Esophagus (tissue), 2 donors: Measurements from ENCODE around the gene L3MBTL1. TPM values are rescaled to one million over a fixed set of nuclear protein-coding genes. Genes with fewer than 3 reads are reported as not detected.

Experiments used
- polyA plus RNA-seq, 2 donors: library from polyadenylated mRNA; stranded (reverse); fragments of 200-250 nt; gene quantifications; one replicate each; pipeline ENCODE4 v1.2.3, GENCODE V29; 2013
- donor health status: healthy with polysubstance abuse.
- donor health status: Bipolar disorder and iron deficiency.

Gene L3MBTL1
- polyA plus RNA-seq, 2 donors: 2.8 to 10.3 TPM

Other genes starting within 250 kb of the L3MBTL1 start
- gene SRSF6, start 49.8 kb upstream of the L3MBTL1 start, polyA plus RNA-seq: 100 to 1,000 TPM in 1 of 2 donors, 10 to 100 TPM in 1; 68.9 to 106 TPM
- gene SGK2, start 51.3 kb downstream of the L3MBTL1 start, polyA plus RNA-seq: under 1 TPM; 0.26 to 0.73 TPM
- gene IFT52, start 83.2 kb downstream of the L3MBTL1 start, polyA plus RNA-seq: 10 to 100 TPM in 1 of 2 donors, 1 to 10 TPM in 1; 5.4 to 11.1 TPM
- 10 to 100 TPM in 1 of 2 donors, 1 to 10 TPM in 1; 9.3 to 11.6 TPM for gene MYBL2, start 159.4 kb downstream of the L3MBTL1 start, polyA plus RNA-seq
- not detected for gene GTSF1L, start 219.3 kb downstream of the L3MBTL1 start, polyA plus RNA-seq